RWPE2 (cell line): Measurements from ENCODE around the gene IGFN1.

Experiments
- ATAC-seq: fragments of 200-7000 bp; cut with Tn5 transposase; 3 replicates; pipeline ENCODE4 v1.9.1; 2021; ENCODE audit warnings: low read depth
- DNase-seq: peaks from one replicate; pipeline ENCODE4 v3.0.0-alpha.2; 2020; ENCODE audit warnings: low spot score
- H3K27ac ChIP-seq: fragments of 450-650 bp; 2 replicates; pipeline ENCODE4 v1.5.1; 2017; ENCODE audit warnings: mild to moderate bottlenecking; ENCODE audit not compliant: poor library complexity, severe bottlenecking
- H3K27me3 ChIP-seq: fragments of 250-450 bp; sonication (Bioruptor Pico); 2 replicates; pipeline ENCODE4 v1.5.1; 2021; ENCODE audit warnings: mild to moderate bottlenecking, moderate library complexity; ENCODE audit not compliant: insufficient read depth, poor library complexity, severe bottlenecking
- H3K36me3 ChIP-seq: fragments of 250-450 bp; sonication (Bioruptor Pico); 2 replicates; pipeline ENCODE4 v1.5.1; 2020; ENCODE audit warnings: low read depth, mild to moderate bottlenecking, moderate library complexity
- H3K4me1 ChIP-seq: fragments of 250-450 bp; sonication (Bioruptor Pico); 2 replicates; pipeline ENCODE4 v1.5.1; 2021; ENCODE audit warnings: mild to moderate bottlenecking, moderate library complexity; ENCODE audit not compliant: insufficient read depth, poor library complexity, severe bottlenecking
- H3K4me3 ChIP-seq: fragments of 250-450 bp; sonication (Bioruptor Pico); 2 replicates; pipeline ENCODE4 v1.5.1; 2021; ENCODE audit warnings: mild to moderate bottlenecking, moderate library complexity; ENCODE audit not compliant: severe bottlenecking
- H3K9me3 ChIP-seq: fragments of 250-450 bp; sonication (Bioruptor Pico); 2 replicates; pipeline ENCODE4 v1.5.1; 2021; ENCODE audit warnings: mild to moderate bottlenecking, moderate library complexity; ENCODE audit not compliant: severe bottlenecking
- TF ChIP-seq, protein P1 (sequence below): fragments of 450-650 bp; IDR thresholded peaks from one replicate; pipeline ENCODE4 v1.5.1; 2017; ENCODE audit warnings: mild to moderate bottlenecking, moderate library complexity; ENCODE audit not compliant: poor library complexity, severe bottlenecking

Gene IGFN1

DNA sequence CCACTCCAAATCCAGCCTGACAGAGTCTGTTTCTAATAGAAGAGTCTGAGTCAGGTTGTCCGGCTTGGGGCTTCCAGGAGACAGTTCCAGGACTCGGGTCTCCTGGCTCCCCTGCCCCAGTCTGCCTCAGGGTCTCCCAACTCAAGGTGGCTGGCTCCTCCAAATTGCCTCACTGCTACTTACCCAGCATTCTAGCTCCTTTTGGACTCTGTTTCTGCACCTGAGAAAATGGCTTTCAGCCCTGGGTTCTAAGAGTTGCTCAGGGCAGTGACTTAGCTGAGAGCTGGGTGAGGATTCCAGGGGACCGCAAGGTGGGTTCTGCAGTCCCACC is 5.5 kb upstream of the IGFN1 start:
- no peak overlapping the region for H3K4me3 ChIP-seq
- H3K4me1 ChIP-seq: no peaks in the 10 kb centered on the region
- H3K27me3 ChIP-seq: no peaks in the 10 kb centered on the region
- no peaks in the 10 kb centered on the region for H3K9me3 ChIP-seq
- no peak overlapping the region for H3K27ac ChIP-seq
- ATAC-seq: no peak
- DNase-seq: no peak
- TF ChIP-seq, protein P1, sequence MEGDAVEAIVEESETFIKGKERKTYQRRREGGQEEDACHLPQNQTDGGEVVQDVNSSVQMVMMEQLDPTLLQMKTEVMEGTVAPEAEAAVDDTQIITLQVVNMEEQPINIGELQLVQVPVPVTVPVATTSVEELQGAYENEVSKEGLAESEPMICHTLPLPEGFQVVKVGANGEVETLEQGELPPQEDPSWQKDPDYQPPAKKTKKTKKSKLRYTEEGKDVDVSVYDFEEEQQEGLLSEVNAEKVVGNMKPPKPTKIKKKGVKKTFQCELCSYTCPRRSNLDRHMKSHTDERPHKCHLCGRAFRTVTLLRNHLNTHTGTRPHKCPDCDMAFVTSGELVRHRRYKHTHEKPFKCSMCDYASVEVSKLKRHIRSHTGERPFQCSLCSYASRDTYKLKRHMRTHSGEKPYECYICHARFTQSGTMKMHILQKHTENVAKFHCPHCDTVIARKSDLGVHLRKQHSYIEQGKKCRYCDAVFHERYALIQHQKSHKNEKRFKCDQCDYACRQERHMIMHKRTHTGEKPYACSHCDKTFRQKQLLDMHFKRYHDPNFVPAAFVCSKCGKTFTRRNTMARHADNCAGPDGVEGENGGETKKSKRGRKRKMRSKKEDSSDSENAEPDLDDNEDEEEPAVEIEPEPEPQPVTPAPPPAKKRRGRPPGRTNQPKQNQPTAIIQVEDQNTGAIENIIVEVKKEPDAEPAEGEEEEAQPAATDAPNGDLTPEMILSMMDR: peak; percentile 47
- no peaks in the 10 kb centered on the region for H3K36me3 ChIP-seq

GRCh38 chr1:201185527-201186128 is 5.0 kb upstream of the IGFN1 start:
- no peak overlapping the region for H3K27ac ChIP-seq
- H3K36me3 ChIP-seq: no peaks in the 10 kb centered on the region
- TF ChIP-seq, protein P1: no peak
- no peaks in the 10 kb centered on the region for H3K4me1 ChIP-seq
- no peaks in the 10 kb centered on the region for H3K9me3 ChIP-seq
- DNase-seq (no peak), ATAC-seq (no peak)
- no peak overlapping the region for H3K4me3 ChIP-seq
- no peaks in the 10 kb centered on the region for H3K27me3 ChIP-seq

DNA sequence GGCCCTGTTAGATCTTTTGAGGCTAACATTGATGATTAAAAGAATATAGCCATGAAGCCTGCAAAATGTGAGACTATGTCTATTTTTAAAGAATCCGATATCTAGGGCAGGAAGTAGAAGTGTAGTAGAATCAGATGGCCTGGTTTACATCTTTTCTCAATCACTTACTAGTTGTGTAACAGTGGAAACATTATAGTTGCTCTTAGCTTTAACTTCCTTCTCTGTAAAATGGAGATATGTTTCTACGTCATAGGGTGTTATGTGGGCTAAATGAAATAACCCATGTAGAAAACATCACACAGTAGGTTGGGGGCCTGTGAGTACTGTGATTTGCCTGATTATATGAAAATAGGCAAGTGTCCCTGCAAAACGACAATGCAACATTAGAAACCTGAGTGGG is 4.4 kb upstream of the IGFN1 start:
- Histone ChIP-seq H3K4me1 (no peaks in the 10 kb centered on the region), H3K27me3 (no peaks in the 10 kb centered on the region), H3K9me3 (no peaks in the 10 kb centered on the region), H3K27ac (no peak overlapping the region), H3K36me3 (no peaks in the 10 kb centered on the region), H3K4me3 (no peak overlapping the region)
- TF ChIP-seq, protein P1: no peak
- no peak for ATAC-seq
- no peak for DNase-seq

DNA sequence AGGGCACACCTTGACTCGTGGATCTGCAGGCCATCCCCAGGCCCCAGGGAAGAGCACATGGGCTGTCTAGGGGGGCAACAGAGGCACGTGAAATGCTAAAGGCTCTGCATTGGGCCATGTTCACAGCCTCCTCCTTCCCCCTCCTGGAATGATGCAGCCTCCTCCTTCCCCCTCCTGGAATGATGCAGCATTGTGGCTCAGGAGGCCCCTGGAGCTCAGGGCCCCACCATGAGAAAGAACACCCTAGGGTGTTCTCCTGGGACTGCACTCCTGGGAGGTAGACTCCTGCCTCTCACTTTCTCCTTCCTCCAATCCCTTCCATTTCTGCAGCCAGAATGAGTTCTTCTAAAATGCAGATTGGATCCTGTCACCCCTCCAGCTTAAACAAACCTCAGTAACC is 1.5 kb upstream of the IGFN1 start:
- Histone ChIP-seq H3K9me3 (no peaks in the 10 kb centered on the region), H3K36me3 (no peaks in the 10 kb centered on the region), H3K4me3 (no peak overlapping the region), H3K27me3 (no peaks in the 10 kb centered on the region), H3K27ac (no peak overlapping the region), H3K4me1 (peaks cover 2% of the 10 kb centered on the region)
- TF ChIP-seq, protein P1: no peak
- ATAC-seq (no peak), DNase-seq (no peak)

GRCh38 chr1:201190005-201190404 is 619 bp upstream of the IGFN1 start:
- H3K27ac ChIP-seq: no peak overlapping the region
- ATAC-seq (no peak), DNase-seq (no peak)
- no peak overlapping the region for H3K4me3 ChIP-seq
- H3K9me3 ChIP-seq: no peaks in the 10 kb centered on the region
- H3K36me3 ChIP-seq: no peaks in the 10 kb centered on the region
- H3K4me1 ChIP-seq: peaks cover 2% of the 10 kb centered on the region
- H3K27me3 ChIP-seq: no peaks in the 10 kb centered on the region
- TF ChIP-seq, protein P1: no peak
